HEK293 (cell line): ENCODE measurements around the gene FBXO40.

Experiments
- CTCF ChIP-seq: fragments of 450-650 bp; formaldehyde crosslinking; IDR thresholded peaks from 2 replicates; pipeline ENCODE4 v1.5.1; 2016; ENCODE audit warnings: missing biosample characterization, missing genetic modification characterization
- ELK4 ChIP-seq: IDR thresholded peaks from 2 replicates; pipeline ENCODE4 v1.6.1; 2011; ENCODE audit warnings: mild to moderate bottlenecking, low read depth, low read length, borderline replicate concordance
- PRDM10 ChIP-seq: fragments of 450-650 bp; formaldehyde crosslinking; IDR thresholded peaks from 2 replicates; pipeline ENCODE4 v1.5.1; 2016; ENCODE audit warnings: missing biosample characterization, missing genetic modification characterization
- REST ChIP-seq: fragments of 450-650 bp; formaldehyde crosslinking; IDR thresholded peaks from 2 replicates; pipeline ENCODE4 v1.5.1; 2016; ENCODE audit warnings: missing biosample characterization, missing genetic modification characterization
- YY1 ChIP-seq: fragments of 450-650 bp; formaldehyde crosslinking; IDR thresholded peaks from 2 replicates; pipeline ENCODE4 v1.5.1; 2018; ENCODE audit warnings: missing biosample characterization, missing genetic modification characterization
- ZNF768 ChIP-seq: fragments of 450-650 bp; formaldehyde crosslinking; IDR thresholded peaks from 2 replicates; pipeline ENCODE4 v1.5.1; 2018; ENCODE audit warnings: missing biosample characterization, mild to moderate bottlenecking, missing genetic modification characterization
- ZSCAN18 ChIP-seq: fragments of 450-650 bp; formaldehyde crosslinking; IDR thresholded peaks from 2 replicates; pipeline ENCODE4 v1.5.1; 2016; ENCODE audit warnings: missing biosample characterization, missing genetic modification characterization

- no peak for TF ChIP-seq ELK4
- no peak for TF ChIP-seq ZNF768 (tag by site-specific recombination)
- TF ChIP-seq YY1 (tag by site-specific recombination), result no peak
- TF ChIP-seq CTCF (tag by site-specific recombination), result no peak
- TF ChIP-seq PRDM10 (tag by site-specific recombination), result no peak
- no peak for TF ChIP-seq ZSCAN18
- no peak for TF ChIP-seq REST (tag by site-specific recombination)
These were observed 47.9 kb downstream of the FBXO40 start for GRCh38 chr3:121641127-121641526.
